Neutrophil (primary cell): Measurements from ENCODE around the gene NCOA5.

Source experiments
- H3K27ac ChIP-seq: fragments of 200-600 bp; sonication (generic); 2 replicates; pipeline ENCODE4 v1.5.1; 2016; ENCODE audit warnings: mild to moderate bottlenecking, moderate library complexity
- H3K27me3 ChIP-seq: fragments of 200-600 bp; sonication (generic); 2 replicates; pipeline ENCODE4 v1.6.0; 2016; ENCODE audit warnings: mild to moderate bottlenecking
- H3K36me3 ChIP-seq: fragments of 200-600 bp; sonication (generic); 2 replicates; pipeline ENCODE4 v1.5.1; 2017
- H3K4me1 ChIP-seq, 2 experiments: fragments of 200-600 bp in 1 of 2; sonication (generic) in 1 of 2; 1 replicate in 1 of 2; 2 replicates in 1 of 2; pipeline versions ENCODE4 v1.5.1 to v1.6.1; 2013 to 2016; ENCODE audit warnings: low read depth in 1 of 2, low read length in 1 of 2, mild to moderate bottlenecking in 1 of 2, moderate library complexity in 1 of 2; ENCODE audit not compliant: control insufficient read depth in 1 of 2, insufficient read depth in 1 of 2
- H3K4me3 ChIP-seq, 2 experiments: fragments of 200-600 bp in 1 of 2; sonication (generic) in 1 of 2; 1 replicate in 1 of 2; 2 replicates in 1 of 2; pipeline ENCODE4 v1.5.1; 2013 to 2016; ENCODE audit warnings: low read depth in 1 of 2, low read length in 1 of 2, mild to moderate bottlenecking in 1 of 2, moderate library complexity in 1 of 2
- H3K9me3 ChIP-seq: fragments of 200-600 bp; sonication (generic); 2 replicates; pipeline ENCODE4 v1.5.1; 2016
- TF ChIP-seq, protein P1 (sequence below): fragments of 200-600 bp; sonication (generic); IDR thresholded peaks from 2 replicates; pipeline ENCODE4 v1.5.1; 2016; ENCODE audit warnings: antibody characterized with exemption

The NCOA5 gene

GRCh38 chr20:46081074-46081473, 8.7 kb downstream of the NCOA5 start:
- H3K27ac ChIP-seq = no peak overlapping the region
- no peak overlapping the region for H3K4me3 ChIP-seq
- no peaks in the 10 kb centered on the region for H3K9me3 ChIP-seq
- H3K4me1 ChIP-seq = no peaks in the 10 kb centered on the region
- peaks cover 32% of the 10 kb centered on the region for H3K36me3 ChIP-seq
- no peaks in the 10 kb centered on the region for H3K27me3 ChIP-seq
- TF ChIP-seq, protein P1, sequence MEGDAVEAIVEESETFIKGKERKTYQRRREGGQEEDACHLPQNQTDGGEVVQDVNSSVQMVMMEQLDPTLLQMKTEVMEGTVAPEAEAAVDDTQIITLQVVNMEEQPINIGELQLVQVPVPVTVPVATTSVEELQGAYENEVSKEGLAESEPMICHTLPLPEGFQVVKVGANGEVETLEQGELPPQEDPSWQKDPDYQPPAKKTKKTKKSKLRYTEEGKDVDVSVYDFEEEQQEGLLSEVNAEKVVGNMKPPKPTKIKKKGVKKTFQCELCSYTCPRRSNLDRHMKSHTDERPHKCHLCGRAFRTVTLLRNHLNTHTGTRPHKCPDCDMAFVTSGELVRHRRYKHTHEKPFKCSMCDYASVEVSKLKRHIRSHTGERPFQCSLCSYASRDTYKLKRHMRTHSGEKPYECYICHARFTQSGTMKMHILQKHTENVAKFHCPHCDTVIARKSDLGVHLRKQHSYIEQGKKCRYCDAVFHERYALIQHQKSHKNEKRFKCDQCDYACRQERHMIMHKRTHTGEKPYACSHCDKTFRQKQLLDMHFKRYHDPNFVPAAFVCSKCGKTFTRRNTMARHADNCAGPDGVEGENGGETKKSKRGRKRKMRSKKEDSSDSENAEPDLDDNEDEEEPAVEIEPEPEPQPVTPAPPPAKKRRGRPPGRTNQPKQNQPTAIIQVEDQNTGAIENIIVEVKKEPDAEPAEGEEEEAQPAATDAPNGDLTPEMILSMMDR = no peak

DNA sequence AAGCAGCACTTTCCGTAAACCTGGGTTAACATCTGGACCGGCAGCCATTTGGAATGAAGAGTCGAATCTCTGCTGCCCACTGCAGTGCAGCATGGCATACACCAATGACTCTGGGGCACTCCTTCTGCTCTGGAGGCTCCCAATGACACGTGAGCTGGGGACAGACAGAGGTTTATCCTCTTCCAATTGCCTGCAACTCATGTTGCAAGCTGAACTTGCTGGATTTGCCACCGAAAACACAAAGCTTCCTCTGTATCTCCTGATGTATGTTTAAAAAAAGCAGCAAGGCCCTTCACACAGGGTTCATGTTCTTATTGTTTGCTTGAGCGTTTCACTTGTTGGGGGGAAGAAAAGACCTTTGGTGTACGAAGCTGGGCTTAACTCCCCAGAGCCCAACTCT, 10.8 kb downstream of the NCOA5 start:
- H3K4me1 ChIP-seq = no peaks in the 10 kb centered on the region
- no peak overlapping the region for H3K27ac ChIP-seq
- H3K27me3 ChIP-seq = no peaks in the 10 kb centered on the region
- H3K36me3 ChIP-seq = peaks cover 45% of the 10 kb centered on the region
- no peak overlapping the region for H3K4me3 ChIP-seq
- TF ChIP-seq, protein P1 = no peak
- no peaks in the 10 kb centered on the region for H3K9me3 ChIP-seq

- Histone ChIP-seq H3K4me1 (no peaks in the 10 kb centered on the region), H3K27ac (no peak overlapping the region), H3K9me3 (no peaks in the 10 kb centered on the region), H3K36me3 (peaks cover 45% of the 10 kb centered on the region), H3K27me3 (no peaks in the 10 kb centered on the region), H3K4me3 (no peak overlapping the region)
- TF ChIP-seq, protein P1 = no peak
These were observed 12.0 kb downstream of the NCOA5 start for GRCh38 chr20:46077642-46078305.

DNA sequence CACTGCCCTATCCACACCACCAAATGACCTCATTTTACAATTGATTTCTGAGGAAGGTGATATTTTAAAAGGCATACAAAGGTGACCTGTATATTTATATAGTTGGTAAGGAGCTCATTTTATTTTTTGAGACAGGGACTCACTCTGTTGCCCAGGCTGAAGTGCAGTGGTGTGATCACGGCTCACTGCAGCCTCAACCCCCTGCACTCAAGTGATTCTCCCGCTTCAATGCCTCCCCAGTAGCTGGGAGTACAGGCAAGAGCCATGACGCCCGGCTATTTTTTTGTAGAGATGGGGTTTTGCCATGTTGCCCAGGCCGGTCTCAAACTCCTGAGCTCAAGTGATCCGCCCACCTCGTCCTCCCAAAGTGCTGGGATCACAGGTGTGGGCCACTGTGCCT, 13.0 kb downstream of the NCOA5 start:
- Histone ChIP-seq H3K36me3 (peaks cover 45% of the 10 kb centered on the region), H3K27ac (no peak overlapping the region)

GRCh38 chr20:46074006-46074405, 15.8 kb downstream of the NCOA5 start:
- no peaks in the 10 kb centered on the region for H3K4me1 ChIP-seq

More for the DNA sequence above, 13.0 kb downstream of the NCOA5 start:
- TF ChIP-seq, protein P1 = no peak
- Histone ChIP-seq H3K27me3 (no peaks in the 10 kb centered on the region), H3K4me1 (no peaks in the 10 kb centered on the region), H3K4me3 (no peak overlapping the region), H3K9me3 (no peaks in the 10 kb centered on the region)

More at GRCh38 chr20:46074006-46074405, 15.8 kb downstream of the NCOA5 start:
- TF ChIP-seq, protein P1 = no peak
- peaks cover 54% of the 10 kb centered on the region for H3K36me3 ChIP-seq
- H3K27me3 ChIP-seq = no peaks in the 10 kb centered on the region
- no peak overlapping the region for H3K4me3 ChIP-seq
- no peaks in the 10 kb centered on the region for H3K9me3 ChIP-seq
- no peak overlapping the region for H3K27ac ChIP-seq
